Heart left ventricle (tissue), 16 donors: ENCODE results near the gene NEDD8. TPM values are rescaled to one million over a fixed set of nuclear protein-coding genes. Genes with fewer than 3 reads are reported as not detected.

Experiments
- ATAC-seq, 4 donors: fragments of 200-7000 bp; cut with Tn5 transposase; one replicate each; pipeline ENCODE4 v1.9.1; 2020 to 2022; ENCODE audit warnings: moderate library complexity in 4 of 4, mild to moderate bottlenecking in 3 of 4, moderate number of reproducible peaks in 1 of 4
- DNase-seq, 5 donors: peaks; one replicate each; pipeline ENCODE4 v3.0.0-alpha.2; 2020
- H3K27ac ChIP-seq, 12 donors: fragments of 200-600 bp; sonication (generic) in 4 of 12; one replicate each; pipeline versions ENCODE4 v1.5.0 to v1.8.0; 2016 to 2022; ENCODE audit warnings: mild to moderate bottlenecking in 2 of 12
- H3K27me3 ChIP-seq, 9 donors: fragments of 200-600 bp; sonication (generic) in 2 of 9; one replicate each; pipeline versions ENCODE4 v1.5.1 to v1.8.0; 2016 to 2022; ENCODE audit warnings: mild to moderate bottlenecking in 3 of 9
- H3K36me3 ChIP-seq, 9 donors: fragments of 200-600 bp; sonication (generic) in 2 of 9; one replicate each; pipeline versions ENCODE4 v1.5.0 to v1.8.0; 2018 to 2022; ENCODE audit warnings: mild to moderate bottlenecking in 2 of 9
- H3K4me1 ChIP-seq, 12 donors: fragments of 200-600 bp; sonication (generic) in 4 of 12; one replicate each; pipeline versions ENCODE4 v1.5.0 to v1.8.0; 2016 to 2022; ENCODE audit warnings: mild to moderate bottlenecking in 3 of 12
- H3K4me3 ChIP-seq, 12 donors: fragments of 200-600 bp; sonication (generic) in 4 of 12; one replicate each; pipeline versions ENCODE4 v1.5.0 to v1.8.0; 2017 to 2022; ENCODE audit warnings: mild to moderate bottlenecking in 9 of 12, moderate library complexity in 4 of 12
- H3K9me3 ChIP-seq, 12 donors: fragments of 200-600 bp; sonication (generic) in 4 of 12; one replicate each; pipeline versions ENCODE4 v1.5.0 to v1.8.0; 2016 to 2022; ENCODE audit warnings: mild to moderate bottlenecking in 1 of 12
- POLR2A ChIP-seq, 2 donors: fragments of 450-650 bp; IDR thresholded peaks; one replicate each; pipeline ENCODE4 v1.6.1; 2017; ENCODE audit warnings: antibody characterized with exemption in 2 of 2, mild to moderate bottlenecking in 2 of 2, moderate library complexity in 2 of 2
- WGBS, 4 donors: extraction: QIAGEN DNeasy Blood & Tissue Kit in 2 of 4; methylation state at CpG; one replicate each; pipeline versions ENCODE4 v1.1.5 to v1.1.7; 2013 to 2018; 5-methylcytosine and 5-hydroxymethylcytosine counted together
- intact Hi-C, 10 donors: fragments of 100-400 bp; cut with DNase I; formaldehyde crosslinking; loops; one replicate each; pipeline versions ENCODE4 v1.11.1 to v1.14.2; 2022
- polyA plus RNA-seq, 2 donors: library from polyadenylated mRNA; stranded (reverse); fragments of 200-250 nt; gene quantifications; one replicate each; pipeline ENCODE4 v1.2.3, GENCODE V29; 2013
- total RNA-seq, 9 donors: library from RNA; depleted of rRNA in 2 of 9; stranded (reverse); fragments of >200 nt in 2 of 9; fragmentation: NEBNext Ultra II Directional in 3 of 9; extraction: Animal tissue kit (Norgen Biotek cat#: 25700) in 3 of 9; gene quantifications; one replicate each; pipeline versions ENCODE4 v1.1.0 to v1.2.4, GENCODE V29; 2016 to 2023
- TF ChIP-seq, protein P1 (sequence below), 12 donors: fragments of 200-600 bp; sonication (generic) in 4 of 12; IDR thresholded peaks; one replicate each; pipeline versions ENCODE4 v1.5.0 to v1.8.0; 2018 to 2022; ENCODE audit warnings: antibody characterized with exemption in 12 of 12, mild to moderate bottlenecking in 5 of 12
- donor health status: ischemic (EF 13 %, LVEDD 7.1; RV severe dilation, severe dysfunction).
- donor health status: healthy with polysubstance abuse.
- donor health status: DM: no; HTN: yes; CAD: no.
- donor health status: DM: no; HTN: no; CAD: no.
- donor health status: ischemic (EF 25% LVEDD 6.9; RV normal size, moderate dysfunction).
- donor health status: ischemic (EF 25% LVEDD 5.7; RV mildly dilated, moderate dysfunction).
- donor health status: healthy.
- donor health status: DM: yes; HTN: yes; CAD: no.
- donor health status: ischemic (EF 35%, LVEDD 5.7; RV mildly dilated, moderate dysfunction).
- donor health status: nonischemic (EF 11% LVEDD 7.7; RV severe dilation, severe dysfunction).
- donor health status: DM: yes; HTN: yes; CAD: no.
- donor health status: PGD.
- donor health status: ischemic (EF 29% LVEDD 5.4; RV normal size, mild dysfunction).
- donor health status: nonischemic (EF 23%, LVEDD 6.1; RV moderate dilation, normal function).

Gene NEDD8
- total and polyA plus RNA-seq, 11 donors, result 174 to 287 (median 206) TPM

DNA sequence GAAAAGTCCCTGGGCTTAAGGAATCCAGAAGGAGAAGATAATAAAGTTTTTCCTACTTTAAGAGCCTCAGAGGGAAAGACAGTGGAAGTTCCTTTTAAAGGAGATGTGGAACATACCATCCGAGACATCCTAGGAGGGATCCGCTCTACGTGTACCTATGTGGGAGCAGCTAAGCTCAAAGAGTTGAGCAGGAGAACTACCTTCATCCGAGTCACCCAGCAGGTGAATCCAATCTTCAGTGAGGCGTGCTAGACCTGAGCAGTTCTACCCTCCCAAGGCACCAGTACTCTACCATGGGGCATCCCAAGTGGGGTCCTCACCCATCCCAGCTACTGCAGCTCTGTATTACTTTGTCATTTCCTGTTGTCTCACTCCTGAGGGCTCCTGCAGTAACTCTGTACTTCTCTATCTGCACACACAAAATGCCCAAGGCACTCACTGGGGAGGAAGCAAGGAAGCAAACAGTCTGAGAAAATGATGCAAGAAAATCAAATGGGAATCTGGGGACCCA, 6.4 kb upstream of the NEDD8 start:
- 89 to 96% (median 92%) methylated on average over 5 of the region's 5 CpGs for whole genome bisulfite sequencing, 4 donors
- no peak for ATAC-seq
- Histone ChIP-seq H3K27ac (peak overlapping the region in 1 of 12 donors; percentile 100), H3K4me1 (peaks cover 18 to 74% (median 56%) of the 10 kb centered on the region in 12 donors), H3K27me3 (no peaks in the 10 kb centered on the region), H3K36me3 (peaks cover 0 to 78% (median 74%) of the 10 kb centered on the region in 9 donors), H3K4me3 (no peak overlapping the region), H3K9me3 (no peaks in the 10 kb centered on the region)
- no peak for DNase-seq
- intact Hi-C loops, result no loop called here
- TF ChIP-seq, protein P1, sequence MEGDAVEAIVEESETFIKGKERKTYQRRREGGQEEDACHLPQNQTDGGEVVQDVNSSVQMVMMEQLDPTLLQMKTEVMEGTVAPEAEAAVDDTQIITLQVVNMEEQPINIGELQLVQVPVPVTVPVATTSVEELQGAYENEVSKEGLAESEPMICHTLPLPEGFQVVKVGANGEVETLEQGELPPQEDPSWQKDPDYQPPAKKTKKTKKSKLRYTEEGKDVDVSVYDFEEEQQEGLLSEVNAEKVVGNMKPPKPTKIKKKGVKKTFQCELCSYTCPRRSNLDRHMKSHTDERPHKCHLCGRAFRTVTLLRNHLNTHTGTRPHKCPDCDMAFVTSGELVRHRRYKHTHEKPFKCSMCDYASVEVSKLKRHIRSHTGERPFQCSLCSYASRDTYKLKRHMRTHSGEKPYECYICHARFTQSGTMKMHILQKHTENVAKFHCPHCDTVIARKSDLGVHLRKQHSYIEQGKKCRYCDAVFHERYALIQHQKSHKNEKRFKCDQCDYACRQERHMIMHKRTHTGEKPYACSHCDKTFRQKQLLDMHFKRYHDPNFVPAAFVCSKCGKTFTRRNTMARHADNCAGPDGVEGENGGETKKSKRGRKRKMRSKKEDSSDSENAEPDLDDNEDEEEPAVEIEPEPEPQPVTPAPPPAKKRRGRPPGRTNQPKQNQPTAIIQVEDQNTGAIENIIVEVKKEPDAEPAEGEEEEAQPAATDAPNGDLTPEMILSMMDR (IDR thresholded peaks at IDR 0.05), result no peak
- no peak for TF ChIP-seq POLR2A (IDR thresholded peaks at IDR 0.05)

DNA sequence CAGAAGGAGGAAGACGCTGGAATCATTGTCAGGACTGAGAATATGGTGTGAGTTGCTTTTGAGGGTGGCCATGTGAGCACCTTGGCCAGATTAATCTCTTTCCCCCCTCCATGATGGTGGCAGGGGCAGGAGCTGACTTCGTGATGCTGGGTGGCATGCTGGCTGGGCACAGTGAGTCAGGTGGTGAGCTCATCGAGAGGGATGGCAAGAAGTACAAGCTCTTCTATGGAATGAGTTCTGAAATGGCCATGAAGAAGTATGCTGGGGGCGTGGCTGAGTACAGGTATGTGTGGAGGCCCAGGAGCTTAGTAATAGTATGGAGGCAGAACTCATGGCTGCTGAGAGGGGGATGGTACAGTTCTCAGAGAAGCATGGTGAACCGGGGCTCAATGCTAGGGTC, 6.0 kb upstream of the NEDD8 start:
- H3K27ac ChIP-seq, result peak overlapping the region in 1 of 12 donors; percentile 3
- no peak for ATAC-seq
- no peak for TF ChIP-seq POLR2A (IDR thresholded peaks at IDR 0.05)
- TF ChIP-seq, protein P1 (IDR thresholded peaks at IDR 0.05), result no peak
- H3K27me3 ChIP-seq, result no peaks in the 10 kb centered on the region
- WGBS, 4 donors, result 71 to 89% (median 86%) methylated on average over 5 of the region's 5 CpGs
- intact Hi-C loops, result no loop called here
- DNase-seq, result no peak
- H3K9me3 ChIP-seq, result no peaks in the 10 kb centered on the region
- H3K4me1 ChIP-seq, result peaks cover 20 to 74% (median 56%) of the 10 kb centered on the region in 12 donors
- H3K4me3 ChIP-seq, result no peak overlapping the region
- peaks cover 0 to 78% (median 74%) of the 10 kb centered on the region in 9 donors for H3K36me3 ChIP-seq

DNA sequence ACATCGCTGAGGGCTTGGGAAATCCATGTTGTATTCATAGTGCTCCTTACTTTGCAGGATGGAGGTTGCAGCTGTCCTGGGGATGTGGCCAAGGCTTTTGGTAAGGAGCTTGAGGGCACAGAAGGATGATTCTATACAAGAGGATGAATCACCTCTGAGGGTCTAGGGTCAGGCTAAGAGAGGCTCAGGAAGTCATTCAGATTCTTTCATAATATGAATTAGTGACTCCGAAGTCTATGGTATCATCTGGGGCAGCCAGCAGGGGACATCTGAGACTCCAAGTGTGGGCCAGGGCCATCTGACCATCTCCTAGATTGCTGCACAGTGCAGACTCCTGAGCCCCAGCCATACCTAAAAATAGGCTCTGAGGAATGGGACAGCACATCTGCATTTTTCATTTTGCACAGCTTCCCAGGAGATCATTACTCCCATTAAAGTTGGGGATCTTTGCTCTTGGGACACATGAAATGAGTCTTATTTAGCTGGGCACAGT, 5.3 kb upstream of the NEDD8 start:
- H3K27me3 ChIP-seq, result no peaks in the 10 kb centered on the region
- peaks cover 0 to 78% (median 74%) of the 10 kb centered on the region in 9 donors for H3K36me3 ChIP-seq
- intact Hi-C loops, result no loop called here
- peaks cover 20 to 74% (median 56%) of the 10 kb centered on the region in 12 donors for H3K4me1 ChIP-seq
- H3K9me3 ChIP-seq, result no peaks in the 10 kb centered on the region
- H3K27ac ChIP-seq, result no peak overlapping the region
- no peak overlapping the region for H3K4me3 ChIP-seq
- DNase-seq, result no peak
- 80 to 92% (median 82%) methylated on average over 1 to 2 of the region's 2 CpGs for WGBS, 4 donors
- no peak for ATAC-seq
- TF ChIP-seq, protein P1 (IDR thresholded peaks at IDR 0.05), result no peak
- no peak for TF ChIP-seq POLR2A (IDR thresholded peaks at IDR 0.05)

DNA sequence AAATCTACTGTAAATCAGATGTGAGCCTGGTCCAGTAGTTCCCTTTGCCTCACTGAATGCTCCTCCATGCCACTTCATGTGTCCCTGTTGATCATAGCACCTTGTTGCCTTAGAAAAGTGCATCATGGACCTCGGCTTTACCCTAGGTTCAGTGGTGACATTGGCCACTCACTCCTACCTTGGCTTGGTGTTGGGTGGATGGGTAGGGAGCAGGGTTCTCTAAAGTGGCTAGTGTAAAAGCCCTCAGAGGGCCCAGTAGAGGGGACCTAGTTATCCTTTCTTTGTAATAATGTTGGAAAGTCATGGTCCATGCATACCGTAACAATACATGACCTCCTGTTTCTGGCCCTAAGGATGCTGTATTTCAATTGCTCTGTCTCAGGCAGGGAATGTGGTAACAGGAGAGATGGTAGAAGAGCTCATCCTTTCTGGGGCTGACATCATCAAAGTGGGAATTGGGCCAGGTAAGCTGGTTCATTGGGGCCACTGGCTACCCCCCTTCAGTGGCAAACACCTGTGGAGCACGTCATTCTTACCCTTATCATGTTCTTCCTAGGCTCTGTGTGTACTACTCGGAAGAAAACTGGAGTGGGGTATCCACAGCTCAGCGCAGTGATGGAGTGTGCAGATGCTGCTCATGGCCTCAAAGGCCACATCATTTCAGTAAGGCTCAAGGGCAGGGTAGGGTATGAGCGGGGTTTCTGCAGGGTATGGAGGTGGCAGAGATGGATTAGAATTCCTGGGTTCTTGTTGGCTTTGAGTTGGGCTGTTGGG, 4.7 kb upstream of the NEDD8 start:
- intact Hi-C loops, result no loop called here
- Histone ChIP-seq H3K9me3 (no peaks in the 10 kb centered on the region), H3K4me1 (peaks cover 20 to 74% (median 54%) of the 10 kb centered on the region in 12 donors), H3K4me3 (no peak overlapping the region), H3K36me3 (peaks cover 0 to 78% (median 74%) of the 10 kb centered on the region in 9 donors), H3K27me3 (no peaks in the 10 kb centered on the region), H3K27ac (no peak overlapping the region)
- no peak for TF ChIP-seq POLR2A (IDR thresholded peaks at IDR 0.05)
- TF ChIP-seq, protein P1 (IDR thresholded peaks at IDR 0.05), result no peak
- DNase-seq, result no peak
- WGBS, 4 donors, result 94 to 99% (median 97%) methylated on average over 6 of the region's 6 CpGs
- ATAC-seq, result no peak
